GM12878 (cell line): ENCODE data around the gene DPEP1. TPM values are rescaled to one million over a fixed set of nuclear protein-coding genes. Genes with fewer than 3 reads are reported as not detected.

Experiments used
- ATAC-seq: fragments of 200-7000 bp; cut with Tn5 transposase; 3 replicates; pipeline ENCODE4 v1.9.1; 2020; ENCODE audit warnings: mild to moderate bottlenecking, moderate library complexity
- BruUV-seq: library from RNA; stranded (reverse); fragments of 400-500 nt; replicated peaks from 2 replicates; lab custom pipeline; 2021; lab: Mats Ljungman, UMichigan
- CTCF ChIA-PET: fragments of 300-600 bp; sonication (Branson Sonifier 250); formaldehyde crosslinking; extraction: SDS; loops from one replicate; lab custom pipeline; 2021; ENCODE audit warnings: inconsistent platforms; lab: Yijun Ruan, JAX
- POLR2A ChIA-PET: fragments of 350-600 bp; formaldehyde crosslinking; extraction: SDS; loops from one replicate; lab custom pipeline; 2021; ENCODE audit warnings: inconsistent platforms; lab: Charles Lee
- RAD21 ChIA-PET: fragments of 300-600 bp; sonication (Branson Sonifier 250); formaldehyde crosslinking; loops from one replicate; lab custom pipeline; 2023; ENCODE audit warnings: antibody characterized with exemption; ENCODE audit not compliant: unreplicated experiment; lab: Charles Lee
- SMC1A ChIA-PET: fragments of 300-600 bp; sonication (Branson Sonifier 250); formaldehyde crosslinking; loops from one replicate; lab custom pipeline; 2023; ENCODE audit not compliant: unreplicated experiment, uncharacterized antibody; lab: Charles Lee
- DNase-seq: peaks from one replicate; pipeline ENCODE4 v3.0.0-alpha.2; 2011; ENCODE audit warnings: low read depth, low spot score
- FAIRE-seq: peaks from 3 replicates; lab custom pipeline; 2011; peaks lifted over from hg19 to GRCh38; lab: Jason Lieb, UNC
- H2AFZ ChIP-seq: 2 replicates; pipeline ENCODE4 v1.6.0; 2011; ENCODE audit warnings: low read depth, low read length, control low read depth; ENCODE audit not compliant: control insufficient read depth
- H3K27ac ChIP-seq: 2 replicates; pipeline ENCODE4 v1.5.1; 2011; ENCODE audit warnings: control low read depth; ENCODE audit not compliant: control insufficient read depth, insufficient read depth
- H3K27me3 ChIP-seq, 2 experiments: replicated peaks in 1 of 2; 2 replicates each; pipeline versions ENCODE4 v1.6.0 to v1.6.1; 2011; ENCODE audit warnings: low read length in 1 of 2; ENCODE audit not compliant: control insufficient read depth in 2 of 2, insufficient read depth in 2 of 2
- H3K36me3 ChIP-seq, 2 experiments: 2 replicates each; pipeline ENCODE4 v1.5.1; 2011; ENCODE audit warnings: low read length in 1 of 2; ENCODE audit not compliant: control insufficient read depth in 2 of 2, insufficient read depth in 2 of 2
- H3K4me1 ChIP-seq: 2 replicates; pipeline ENCODE4 v1.6.1; 2011; ENCODE audit warnings: mild to moderate bottlenecking, low read length, moderate library complexity, mixed read lengths; ENCODE audit not compliant: control insufficient read depth, insufficient read depth
- H3K4me2 ChIP-seq: 2 replicates; pipeline ENCODE4 v1.6.0; 2011; ENCODE audit warnings: control low read depth; ENCODE audit not compliant: control insufficient read depth, insufficient read depth
- H3K4me3 ChIP-seq: fragments of 200-600 bp; sonication (generic); 2 replicates; pipeline ENCODE4 v1.5.1; 2016
- H3K79me2 ChIP-seq: 2 replicates; pipeline ENCODE4 v1.6.0; 2011; ENCODE audit warnings: low read length; ENCODE audit not compliant: control insufficient read depth, insufficient read depth
- H3K9ac ChIP-seq: 2 replicates; pipeline ENCODE4 v1.8.0; 2011; ENCODE audit warnings: low read length, control low read depth, mixed read lengths; ENCODE audit not compliant: control insufficient read depth, insufficient read depth
- H3K9me3 ChIP-seq: replicated peaks from 3 replicates; pipeline ENCODE4 v1.5.1; 2011; ENCODE audit warnings: mild to moderate bottlenecking, low read length; ENCODE audit not compliant: control insufficient read depth, insufficient read depth
- H4K20me1 ChIP-seq: 2 replicates; pipeline ENCODE4 v1.6.0; 2011; ENCODE audit not compliant: control insufficient read depth, insufficient read depth
- CBFB ChIP-seq: IDR thresholded peaks from 2 replicates; pipeline ENCODE4 v1.6.1; 2016; ENCODE audit warnings: antibody characterized with exemption, low read depth
- CREM ChIP-seq: IDR thresholded peaks from 2 replicates; pipeline ENCODE4 v1.6.1; 2014; ENCODE audit warnings: antibody characterized with exemption, low read depth
- ETV6 ChIP-seq, 2 experiments: fragments of 450-650 bp in 1 of 2; IDR thresholded peaks in 1 of 2; conservative IDR thresholded peaks in 1 of 2; 2 replicates each; pipeline ENCODE4 v1.6.1; 2014; ENCODE audit warnings: antibody characterized with exemption in 1 of 2, borderline replicate concordance in 1 of 2, low read depth in 1 of 2, mild to moderate bottlenecking in 1 of 2, moderate library complexity in 1 of 2
- FOS ChIP-seq: IDR thresholded peaks from 3 replicates; pipeline ENCODE4 v1.6.1; 2011; ENCODE audit warnings: borderline replicate concordance; ENCODE audit not compliant: insufficient read length; ENCODE audit errors: extremely low read depth
- MYB ChIP-seq: fragments of 150-350 bp; IDR thresholded peaks from 2 replicates; pipeline ENCODE4 v1.6.1; 2014; ENCODE audit warnings: mild to moderate bottlenecking, low read depth, low read length, borderline replicate concordance
- SMAD1 ChIP-seq: fragments of 450-650 bp; IDR thresholded peaks from 2 replicates; pipeline ENCODE4 v1.6.1; 2018; ENCODE audit warnings: mild to moderate bottlenecking, low read depth; ENCODE audit not compliant: partially characterized antibody
- SMAD5 ChIP-seq: IDR thresholded peaks from 2 replicates; pipeline ENCODE4 v1.6.1; 2016; ENCODE audit warnings: antibody characterized with exemption, low read depth
- ZNF217 ChIP-seq: fragments of 450-650 bp; IDR thresholded peaks from 2 replicates; pipeline ENCODE4 v1.6.1; 2017; ENCODE audit warnings: antibody characterized with exemption, mild to moderate bottlenecking
- WGBS: methylation state at CpG from one replicate; pipeline ENCODE4 v1.1.6; 2016; ENCODE audit warnings: low lambda C conversion rate; ENCODE audit not compliant: insufficient replicate concordance, insufficient coverage; ENCODE audit errors: missing lambda C conversion rate; 5-methylcytosine and 5-hydroxymethylcytosine counted together
- in situ Hi-C: fragments of 300-500 bp; cut with MboI; formaldehyde crosslinking; loops from 9 replicates; pipeline ENCODE4 v1.14.3; 2018; ENCODE audit warnings: mixed read lengths
- intact Hi-C: fragments of 100-400 bp; cut with micrococcal nuclease; formaldehyde crosslinking; loops from one replicate; pipeline ENCODE4 v1.14.2; 2022; ENCODE audit not compliant: unreplicated experiment
- polyA plus RNA-seq, 11 experiments: library from polyadenylated mRNA; depleted of rRNA in 4 of 11; unstranded in 6 of 11; stranded (reverse) in 5 of 11; fragments of >200 nt; fragmentation: Nextera tagmentation in 4 of 11; fragmentation: Illumina TruSeq in 1 of 11; extraction: Ambion mirVana in 4 of 11; extraction: Trizol in 1 of 11; gene quantifications; 1 replicate in 1 of 11; 2 replicates in 10 of 11; pipeline versions ENCODE4 v1.2.1 to v1.2.3, GENCODE V29; 2011 to 2016; ENCODE audit warnings: inconsistent platforms in 2 of 11, missing spikeins in 2 of 11, low read depth in 1 of 11
- total RNA-seq, 4 experiments: library from RNA; depleted of rRNA in 3 of 4; stranded (reverse); fragments of >200 nt in 3 of 4; fragmentation: Illumina TruSeq in 1 of 4; extraction: Trizol in 1 of 4; gene quantifications; 2 replicates each; pipeline versions ENCODE4 v1.2.1 to v1.2.3, GENCODE V29; 2013 to 2021

The DPEP1 gene
- total and polyA plus RNA-seq, 10 of the 15 experiments (the other 5 are each of a cell fraction or from before 2014, with no cell fraction given) = not detected

- SMC1A ChIA-PET = no interaction called here
- Histone ChIP-seq H3K27me3 (0 out of 4 replicates have a peak, but pooled peaks cover 0 to 2% of the 10 kb centered on the region in 2 experiments), H3K4me3 (no peak overlapping the region), H3K27ac (no peak overlapping the region), H3K79me2 (no peaks in the 10 kb centered on the region), H3K9me3 (no peaks in the 10 kb centered on the region), H3K9ac (no peak overlapping the region), H3K4me2 (no peak overlapping the region), H3K4me1 (no peaks in the 10 kb centered on the region), H2AFZ (no peak overlapping the region), H4K20me1 (no peaks in the 10 kb centered on the region), H3K36me3 (no peaks in the 10 kb centered on the region)
- FAIRE-seq (no peak), DNase-seq (no peak), ATAC-seq (no peak)
- no TSS peak for BruUV-seq
- CTCF ChIA-PET = no interaction called here
- TF ChIP-seq MYB (no peak), CREM (no peak)
- intact Hi-C loops = no loop called here
- POLR2A ChIA-PET = no interaction called here
- in situ Hi-C loops = no loop called here
- WGBS = 31% methylated on average over 16 of the region's 16 CpGs
- RAD21 ChIA-PET = no interaction called here
Observed at GRCh38 chr16:89620406-89620841, 7.0 kb downstream of the DPEP1 start.

DNA sequence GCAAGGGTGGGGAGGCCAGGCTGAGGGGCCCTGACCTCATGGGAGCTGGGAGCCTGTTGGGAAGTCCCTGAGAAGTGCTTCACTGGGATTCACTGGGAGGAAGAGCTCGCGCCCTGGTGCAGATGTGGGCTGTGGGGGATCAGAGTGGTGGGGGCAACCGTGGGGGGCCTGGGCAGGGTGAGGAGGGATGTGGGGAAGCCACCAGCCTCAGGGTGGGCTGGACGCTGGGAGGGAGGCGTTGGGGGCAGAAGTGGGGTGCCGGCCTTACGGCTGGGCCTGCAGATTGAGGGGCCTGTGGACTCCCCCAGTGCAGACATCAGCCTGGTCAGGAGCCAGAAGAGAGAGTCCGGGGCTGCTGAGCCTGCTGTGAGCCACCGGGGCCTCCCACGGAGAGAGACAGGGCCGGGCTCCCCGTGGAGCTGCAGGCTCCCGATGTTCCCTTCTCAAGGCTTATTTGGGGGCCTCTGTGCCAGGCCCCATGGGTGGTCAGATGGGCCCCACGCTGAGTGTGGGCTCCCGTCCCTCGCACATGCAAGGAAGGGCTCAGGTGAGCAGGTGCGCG lies 7.8 kb downstream of the DPEP1 start:
- no peak for TF ChIP-seq SMAD1
- no peak for TF ChIP-seq SMAD5
- no peak for TF ChIP-seq ETV6 (conservative IDR thresholded peaks at IDR 0.05 in 1 of 2, IDR thresholded peaks at IDR 0.05 in 1 of 2; ENCODE audit: borderline replicate concordance in 1 of 2, low read depth in 1 of 2)
- no peak for TF ChIP-seq ZNF217
- TF ChIP-seq CBFB = no peak
- TF ChIP-seq FOS = no peak
- BruUV-seq = no TSS peak
- ChIA-PET POLR2A (no interaction called here), CTCF (no interaction called here), SMC1A (no interaction called here), RAD21 (no interaction called here)
- WGBS = 65% methylated on average over 11 of the region's 18 CpGs
- no peak overlapping the region for H3K9ac ChIP-seq
- no peak for ATAC-seq
- no peaks in the 10 kb centered on the region for H4K20me1 ChIP-seq
- in situ Hi-C loops (no loop called here), intact Hi-C loops (no loop called here)
- H3K4me1 ChIP-seq = no peaks in the 10 kb centered on the region
- no peak overlapping the region for H2AFZ ChIP-seq
- no peak overlapping the region for H3K27ac ChIP-seq
- DNase-seq = no peak
- no peak overlapping the region for H3K4me2 ChIP-seq
- no peaks in the 10 kb centered on the region for H3K9me3 ChIP-seq
- no peaks in the 10 kb centered on the region for H3K79me2 ChIP-seq
- H3K36me3 ChIP-seq = no peaks in the 10 kb centered on the region
- 0 out of 4 replicates have a peak, but pooled peaks cover 0 to 2% of the 10 kb centered on the region in 2 experiments for H3K27me3 ChIP-seq
- no peak for FAIRE-seq
- no peak overlapping the region for H3K4me3 ChIP-seq
